Mucosa of gallbladder (tissue), 1 donor: Measurements from ENCODE around the gene L3MBTL2. TPM values are rescaled to one million over a fixed set of nuclear protein-coding genes. Genes with fewer than 3 reads are reported as not detected.
A peak's percentile ranks its signal among the peaks of the same experiment; 100 is the strongest.
"Not testable (repeated sequence)": the region's sequence is repeated elsewhere in the genome, so short reads cannot be mapped to it uniquely, and the experiment has no call there.

Source experiments
- DNase-seq: peaks from one replicate; pipeline ENCODE4 v3.0.0-alpha.2; 2020; ENCODE audit warnings: low spot score
- total RNA-seq: library from RNA; stranded (reverse); gene quantifications from one replicate; pipeline ENCODE4 v1.2.1, GENCODE V29; 2021
- donor health status: DM: no; HTN: no; CAD: no.

The L3MBTL2 gene
- total RNA-seq = 28.3 TPM

- DNase-seq = peak; percentile 97
Observed at GRCh38 chr22:41204992-41205900, at the start of gene L3MBTL2. TSS of gene L3MBTL2 (plus strand) at chr22:41205312. CDS start at chr22:41205363, 51 bp downstream.

- DNase-seq = no peak
Observed at GRCh38 chr22:41157083-41157482, 48.0 kb upstream of the L3MBTL2 start.

GRCh38 chr22:41169157-41169556 is 36.0 kb upstream of the L3MBTL2 start:
- no peak for DNase-seq

GRCh38 chr22:41171996-41172395 is 33.1 kb upstream of the L3MBTL2 start:
- DNase-seq = no peak

- no peak for DNase-seq
Observed at GRCh38 chr22:41175546-41175945, 29.6 kb upstream of the L3MBTL2 start.

GRCh38 chr22:41177040-41177621 is 28.0 kb upstream of the L3MBTL2 start:
- DNase-seq = no peak

- DNase-seq = no peak
Observed at GRCh38 chr22:41177622-41178424, 27.3 kb upstream of the L3MBTL2 start.

GRCh38 chr22:41178425-41178975 is 26.6 kb upstream of the L3MBTL2 start:
- no peak for DNase-seq

- DNase-seq = not testable (repeated sequence)
Observed at GRCh38 chr22:41180362-41180761, 24.8 kb upstream of the L3MBTL2 start.

- no peak for DNase-seq
Observed at GRCh38 chr22:41180926-41181325, 24.2 kb upstream of the L3MBTL2 start.

GRCh38 chr22:41181349-41182241 is 23.5 kb upstream of the L3MBTL2 start:
- no peak for DNase-seq

GRCh38 chr22:41184679-41185078 is 20.4 kb upstream of the L3MBTL2 start:
- DNase-seq = no peak

- DNase-seq = no peak
Observed at GRCh38 chr22:41191467-41191866, 13.6 kb upstream of the L3MBTL2 start.

- no peak for DNase-seq
Observed at GRCh38 chr22:41193829-41194228, 11.3 kb upstream of the L3MBTL2 start.

GRCh38 chr22:41197038-41197972 is 7.8 kb upstream of the L3MBTL2 start:
- DNase-seq = peak; percentile 79

- DNase-seq = peak; percentile 43
Observed at GRCh38 chr22:41198027-41198580, 7.0 kb upstream of the L3MBTL2 start.

GRCh38 chr22:41201141-41201540 is 4.0 kb upstream of the L3MBTL2 start:
- no peak for DNase-seq

- DNase-seq = no peak
Observed at GRCh38 chr22:41203118-41203517, 2.0 kb upstream of the L3MBTL2 start.

GRCh38 chr22:41204066-41204465 is 1.0 kb upstream of the L3MBTL2 start:
- no peak for DNase-seq
